ENCODE results near the gene PCYOX1L.

The PCYOX1L gene

DNA sequence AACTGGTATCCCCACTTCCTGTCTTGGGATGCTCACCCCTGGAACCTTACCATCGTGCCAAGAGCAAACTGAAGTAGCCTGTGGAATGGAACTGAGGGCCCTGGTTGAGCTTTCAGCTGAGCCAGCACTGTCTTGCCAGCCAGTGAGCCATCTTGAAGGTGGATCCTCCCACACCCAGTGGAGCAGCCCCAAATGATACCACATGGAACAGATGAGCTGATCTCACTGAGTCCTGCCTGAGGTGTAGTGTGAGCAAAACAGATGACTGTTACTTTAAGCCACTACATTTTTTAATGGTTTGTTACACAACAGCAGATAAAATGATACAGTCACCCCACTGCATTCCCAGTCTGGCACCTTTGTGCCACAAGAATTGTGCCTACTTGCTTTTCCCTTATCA, 2.2 kb upstream of the PCYOX1L start:
- TF ChIP-seq, protein P1, sequence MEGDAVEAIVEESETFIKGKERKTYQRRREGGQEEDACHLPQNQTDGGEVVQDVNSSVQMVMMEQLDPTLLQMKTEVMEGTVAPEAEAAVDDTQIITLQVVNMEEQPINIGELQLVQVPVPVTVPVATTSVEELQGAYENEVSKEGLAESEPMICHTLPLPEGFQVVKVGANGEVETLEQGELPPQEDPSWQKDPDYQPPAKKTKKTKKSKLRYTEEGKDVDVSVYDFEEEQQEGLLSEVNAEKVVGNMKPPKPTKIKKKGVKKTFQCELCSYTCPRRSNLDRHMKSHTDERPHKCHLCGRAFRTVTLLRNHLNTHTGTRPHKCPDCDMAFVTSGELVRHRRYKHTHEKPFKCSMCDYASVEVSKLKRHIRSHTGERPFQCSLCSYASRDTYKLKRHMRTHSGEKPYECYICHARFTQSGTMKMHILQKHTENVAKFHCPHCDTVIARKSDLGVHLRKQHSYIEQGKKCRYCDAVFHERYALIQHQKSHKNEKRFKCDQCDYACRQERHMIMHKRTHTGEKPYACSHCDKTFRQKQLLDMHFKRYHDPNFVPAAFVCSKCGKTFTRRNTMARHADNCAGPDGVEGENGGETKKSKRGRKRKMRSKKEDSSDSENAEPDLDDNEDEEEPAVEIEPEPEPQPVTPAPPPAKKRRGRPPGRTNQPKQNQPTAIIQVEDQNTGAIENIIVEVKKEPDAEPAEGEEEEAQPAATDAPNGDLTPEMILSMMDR (conservative IDR thresholded peaks at IDR 0.05; ENCODE audit: control insufficient read depth, insufficient read depth, low read depth, low read length), result no peak
- DNase-seq (ENCODE audit: low read depth), result peak; percentile 19
- no peak overlapping the region for H3K4me3 ChIP-seq (ENCODE audit: control insufficient read depth, low read depth, low read length)

GRCh38 chr5:149356391-149356790, 1.5 kb upstream of the PCYOX1L start:
- TF ChIP-seq, protein P1 (conservative IDR thresholded peaks at IDR 0.05; ENCODE audit: control insufficient read depth, insufficient read depth, low read depth, low read length), result no peak
- DNase-seq (ENCODE audit: low read depth), result peak; percentile 31
- H3K4me3 ChIP-seq (ENCODE audit: control insufficient read depth, low read depth, low read length), result no peak overlapping the region

GRCh38 chr5:149358294-149358651, 427 bp downstream of the PCYOX1L start:
- DNase-seq (ENCODE audit: low read depth), result no peak
- peak overlapping the region; percentile 81 for H3K4me3 ChIP-seq (ENCODE audit: control insufficient read depth, low read depth, low read length)
- TF ChIP-seq, protein P1 (conservative IDR thresholded peaks at IDR 0.05; ENCODE audit: control insufficient read depth, insufficient read depth, low read depth, low read length), result no peak

DNA sequence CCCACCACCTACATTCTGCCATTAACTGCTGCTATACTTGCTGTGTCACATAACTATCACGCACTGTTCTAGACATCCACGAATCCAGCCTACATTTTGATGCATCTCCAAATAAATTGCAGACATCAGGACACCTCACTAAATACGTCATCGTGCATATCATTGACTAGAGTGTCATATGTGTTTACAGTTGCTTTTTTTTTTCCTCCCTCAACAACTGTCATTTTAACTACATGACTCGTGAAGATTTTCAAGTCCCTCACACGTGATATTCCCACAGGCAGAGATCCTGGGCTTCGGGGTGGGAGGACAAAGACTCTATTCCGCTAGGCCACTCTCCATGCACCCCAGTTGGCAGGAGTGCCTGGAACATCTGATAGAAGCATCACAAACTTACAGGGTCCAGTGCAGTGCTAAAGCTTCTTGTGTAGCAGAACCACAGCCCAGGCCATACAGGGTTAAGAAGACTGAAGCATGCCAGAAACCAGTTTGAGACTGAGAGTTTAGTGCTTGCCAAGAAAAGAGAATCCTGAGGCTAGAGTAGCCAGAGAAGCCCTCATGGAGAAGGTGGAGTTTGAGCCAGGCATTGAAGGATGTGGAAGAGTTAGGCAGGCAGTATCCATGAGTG, 1.1 kb downstream of the PCYOX1L start:
- H3K4me3 ChIP-seq (ENCODE audit: control insufficient read depth, low read depth, low read length), result no peak overlapping the region
- TF ChIP-seq, protein P1 (conservative IDR thresholded peaks at IDR 0.05; ENCODE audit: control insufficient read depth, insufficient read depth, low read depth, low read length), result no peak
- peak; percentile 61 for DNase-seq (ENCODE audit: low read depth)

- H3K4me3 ChIP-seq (ENCODE audit: control insufficient read depth, low read depth, low read length), result no peak overlapping the region
- TF ChIP-seq, protein P1 (conservative IDR thresholded peaks at IDR 0.05; ENCODE audit: control insufficient read depth, insufficient read depth, low read depth, low read length), result no peak
Measured at GRCh38 chr5:149360272-149360671, 2.4 kb downstream of the PCYOX1L start.

DNA sequence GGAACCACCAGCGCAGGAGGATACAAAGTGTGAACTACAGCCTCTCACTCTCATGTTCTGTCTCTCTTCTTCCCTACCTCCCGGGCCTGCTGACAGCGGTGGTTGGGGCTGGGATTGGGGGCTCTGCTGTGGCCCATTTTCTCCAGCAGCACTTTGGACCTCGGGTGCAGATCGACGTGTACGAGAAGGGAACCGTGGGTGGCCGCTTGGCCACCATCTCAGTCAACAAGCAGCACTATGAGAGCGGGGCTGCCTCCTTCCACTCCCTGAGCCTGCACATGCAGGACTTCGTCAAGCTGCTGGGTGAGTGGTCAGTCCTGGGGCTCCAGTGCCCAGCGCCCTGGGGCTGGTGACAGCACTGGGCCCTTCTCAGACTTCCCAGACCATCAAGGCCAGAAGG, 4.7 kb downstream of the PCYOX1L start:
- TF ChIP-seq, protein P1 (conservative IDR thresholded peaks at IDR 0.05; ENCODE audit: control insufficient read depth, insufficient read depth, low read depth, low read length), result no peak
- DNase-seq (ENCODE audit: low read depth), result no peak
- no peak overlapping the region for H3K4me3 ChIP-seq (ENCODE audit: control insufficient read depth, low read depth, low read length)

More at GRCh38 chr5:149360272-149360671, 2.4 kb downstream of the PCYOX1L start:
- DNase-seq (ENCODE audit: low read depth), result no peak

DNA sequence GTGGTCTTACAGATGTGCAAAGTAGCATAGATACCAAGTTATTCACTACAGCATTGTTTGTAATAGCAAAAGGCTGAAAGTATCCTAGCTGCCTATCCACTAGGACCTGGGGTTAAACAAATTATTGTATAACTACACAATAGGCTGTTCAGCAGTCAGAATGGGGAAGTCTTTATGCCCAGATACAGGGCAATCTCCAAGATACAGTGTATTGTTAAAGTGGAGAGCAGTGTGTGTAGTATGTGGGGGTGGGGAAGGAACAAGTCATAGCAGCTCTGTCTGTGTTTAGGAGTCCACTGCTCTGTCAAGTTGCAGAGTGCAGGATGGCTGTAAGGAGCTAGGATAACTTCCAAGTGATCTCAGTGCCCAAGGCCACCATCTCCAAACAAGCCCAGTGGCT, 5.5 kb downstream of the PCYOX1L start:
- H3K4me3 ChIP-seq (ENCODE audit: control insufficient read depth, low read depth, low read length), result no peak overlapping the region
- no peak for DNase-seq (ENCODE audit: low read depth)
- TF ChIP-seq, protein P1 (conservative IDR thresholded peaks at IDR 0.05; ENCODE audit: control insufficient read depth, insufficient read depth, low read depth, low read length), result no peak
